HEK293T (cell line): ENCODE data around the gene SELENOM.
"Not testable (repeated sequence)": the region's sequence is repeated elsewhere in the genome, so short reads cannot be mapped to it uniquely, and the experiment has no call there.

Source experiments
- CTCF ChIA-PET: fragments of 350-600 bp; formaldehyde crosslinking; extraction: SDS; loops from one replicate; lab custom pipeline; 2021; ENCODE audit warnings: antibody characterized with exemption, inconsistent platforms; lab: Yijun Ruan, JAX
- POLR2A ChIA-PET: fragments of 350-600 bp; formaldehyde crosslinking; extraction: SDS; loops from one replicate; lab custom pipeline; 2020; ENCODE audit warnings: antibody characterized with exemption, inconsistent platforms; lab: Yijun Ruan, JAX
- DNase-seq: peaks from one replicate; pipeline ENCODE4 v3.0.0; 2012; ENCODE audit warnings: mixed read lengths; ENCODE audit errors: extremely low spot score
- ARNT ChIP-seq: fragments of 450-650 bp; IDR thresholded peaks from 2 replicates; pipeline ENCODE4 v1.6.1; 2017; ENCODE audit warnings: mild to moderate bottlenecking
- BHLHE40 ChIP-seq: fragments of 450-650 bp; IDR thresholded peaks from 2 replicates; pipeline ENCODE4 v1.6.1; 2016; ENCODE audit warnings: mild to moderate bottlenecking, moderate library complexity, borderline replicate concordance
- CTBP1 ChIP-seq: fragments of 450-650 bp; IDR thresholded peaks from 2 replicates; pipeline ENCODE4 v1.6.1; 2016; ENCODE audit warnings: borderline replicate concordance
- ELF4 ChIP-seq: fragments of 450-650 bp; IDR thresholded peaks from 2 replicates; pipeline ENCODE4 v1.6.1; 2017; ENCODE audit warnings: antibody characterized with exemption
- FOXA1 ChIP-seq: fragments of 450-650 bp; IDR thresholded peaks from 2 replicates; pipeline ENCODE4 v1.6.1; 2016; ENCODE audit warnings: mild to moderate bottlenecking
- FOXK2 ChIP-seq: fragments of 450-650 bp; IDR thresholded peaks from 2 replicates; pipeline ENCODE4 v1.6.1; 2016; ENCODE audit warnings: mild to moderate bottlenecking
- FOXM1 ChIP-seq: fragments of 450-650 bp; IDR thresholded peaks from 2 replicates; pipeline ENCODE4 v1.6.1; 2017; ENCODE audit warnings: mild to moderate bottlenecking, borderline replicate concordance
- HDGF ChIP-seq: fragments of 450-650 bp; IDR thresholded peaks from 2 replicates; pipeline ENCODE4 v1.6.1; 2017; ENCODE audit warnings: antibody characterized with exemption, borderline replicate concordance
- L3MBTL2 ChIP-seq: fragments of 450-650 bp; conservative IDR thresholded peaks from 2 replicates; pipeline ENCODE4 v1.6.1; 2016; ENCODE audit warnings: mild to moderate bottlenecking
- LEF1 ChIP-seq: fragments of 450-650 bp; IDR thresholded peaks from 2 replicates; pipeline ENCODE4 v1.6.1; 2017; ENCODE audit warnings: mild to moderate bottlenecking, borderline replicate concordance
- NFRKB ChIP-seq: fragments of 450-650 bp; IDR thresholded peaks from 2 replicates; pipeline ENCODE4 v1.6.1; 2016; ENCODE audit warnings: mild to moderate bottlenecking, moderate library complexity
- SP1 ChIP-seq: fragments of 450-650 bp; IDR thresholded peaks from 2 replicates; pipeline ENCODE4 v1.6.1; 2017
- SUZ12 ChIP-seq: fragments of 450-650 bp; IDR thresholded peaks from 2 replicates; pipeline ENCODE4 v1.6.1; 2016; ENCODE audit warnings: mild to moderate bottlenecking
- TARDBP ChIP-seq: fragments of 450-650 bp; IDR thresholded peaks from 2 replicates; pipeline ENCODE4 v1.6.1; 2016
- ZNF384 ChIP-seq: fragments of 450-650 bp; IDR thresholded peaks from 2 replicates; pipeline ENCODE4 v1.6.1; 2016
- TF ChIP-seq, protein P1 (sequence below): fragments of 450-650 bp; IDR thresholded peaks from 2 replicates; pipeline ENCODE4 v1.6.1; 2016

Gene SELENOM

DNA sequence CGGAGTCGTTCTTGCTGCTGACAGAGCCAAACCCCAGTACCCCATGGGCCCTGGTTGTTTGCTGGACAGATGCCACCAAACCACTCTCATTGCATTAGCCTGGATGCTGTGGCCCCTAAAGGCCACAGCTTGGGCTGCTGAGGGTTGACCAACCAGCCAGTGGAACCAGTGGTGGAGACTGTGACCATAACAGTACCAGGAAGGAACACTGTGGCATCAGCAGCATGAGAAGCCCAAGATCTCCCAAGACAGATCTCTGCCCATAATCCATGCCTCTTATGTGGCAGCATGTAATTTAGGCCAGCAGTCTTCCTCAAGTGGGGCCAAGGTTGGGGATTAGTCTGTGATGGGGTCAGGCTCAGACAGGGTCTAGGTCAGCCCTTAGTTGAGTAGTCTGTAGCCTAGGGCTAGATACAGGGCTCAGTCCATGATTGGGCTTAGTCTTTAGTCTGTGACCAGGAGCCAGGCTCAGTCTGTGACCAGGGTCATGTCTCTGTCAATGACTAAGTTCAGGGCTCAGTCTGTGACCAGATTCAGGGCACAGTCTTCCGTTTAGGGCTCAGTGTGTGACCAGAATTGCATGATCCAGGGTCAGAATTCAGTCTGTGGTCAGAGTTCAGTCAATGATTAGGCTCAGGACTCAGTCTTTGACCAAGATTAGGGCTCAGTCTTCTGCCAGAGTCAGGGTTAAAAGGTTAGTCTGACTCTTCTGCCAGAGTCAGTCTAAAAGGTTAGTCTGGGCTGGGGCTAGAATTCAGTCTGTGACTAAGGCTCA, 10.9 kb upstream of the SELENOM start:
- DNase-seq = no peak
- ChIA-PET CTCF (no interaction called here), POLR2A (no interaction called here)
- TF ChIP-seq SP1 (no peak), ZNF384 (no peak), NFRKB (no peak), TARDBP (no peak), HDGF (no peak), ARNT (no peak), FOXA1 (no peak), CTBP1 (no peak), FOXK2 (no peak), FOXM1 (no peak), BHLHE40 (no peak), L3MBTL2 (no peak), LEF1 (no peak)

DNA sequence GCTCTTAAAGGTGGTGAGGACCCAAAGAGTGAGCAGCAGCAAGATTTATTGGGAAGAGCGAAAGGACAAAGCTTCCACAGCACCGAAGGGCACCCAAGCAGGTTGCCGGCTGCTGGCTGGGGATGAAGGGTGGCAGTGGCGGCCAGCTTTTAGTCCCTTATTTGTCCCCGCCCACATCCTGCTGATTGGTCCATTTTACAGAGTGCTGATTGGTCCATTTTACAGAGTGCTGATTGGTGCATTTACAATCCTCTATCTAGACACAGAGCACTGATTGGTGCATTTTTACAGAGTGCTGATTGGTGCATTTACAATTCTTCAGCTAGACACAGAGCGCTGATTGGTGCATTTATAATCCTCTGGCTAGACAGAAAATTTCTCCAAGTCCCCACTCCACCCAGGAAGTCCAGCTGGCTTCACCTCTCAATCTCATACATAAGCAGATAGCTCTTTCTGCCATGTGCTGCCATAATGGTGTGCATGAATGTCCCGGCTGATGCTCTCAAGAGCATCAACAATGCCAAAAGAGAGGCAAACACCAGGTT, 5.3 kb upstream of the SELENOM start:
- CTCF ChIA-PET, DNase-seq: not testable (repeated sequence)

DNA sequence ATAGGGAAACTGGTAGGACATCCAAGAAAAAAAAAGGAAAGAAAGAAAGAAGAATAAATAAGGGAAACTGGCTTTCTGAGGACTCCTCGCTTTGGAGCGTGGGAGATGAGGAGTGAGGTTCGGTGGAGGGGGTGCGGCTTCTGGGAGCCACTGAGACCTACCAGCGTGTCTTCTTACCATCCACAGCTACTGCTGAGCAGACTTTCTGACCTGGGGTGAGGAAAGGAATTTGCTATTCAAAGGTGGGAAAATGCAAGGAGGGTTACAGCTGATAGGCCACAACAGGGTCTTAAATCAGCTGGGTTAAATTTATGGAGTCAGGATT, 488 bp upstream of the SELENOM start:
- DNase-seq = no peak
- TF ChIP-seq SUZ12 (no peak), HDGF (no peak), L3MBTL2 (no peak), FOXM1 (no peak), CTBP1 (no peak), FOXK2 (no peak), ELF4 (no peak), TARDBP (no peak), NFRKB (no peak), ARNT (no peak), LEF1 (no peak), ZNF384 (no peak; the same call in 1 of the 2 replicates), FOXA1 (no peak), SP1 (no peak), BHLHE40 (no peak)
- TF ChIP-seq, protein P1, sequence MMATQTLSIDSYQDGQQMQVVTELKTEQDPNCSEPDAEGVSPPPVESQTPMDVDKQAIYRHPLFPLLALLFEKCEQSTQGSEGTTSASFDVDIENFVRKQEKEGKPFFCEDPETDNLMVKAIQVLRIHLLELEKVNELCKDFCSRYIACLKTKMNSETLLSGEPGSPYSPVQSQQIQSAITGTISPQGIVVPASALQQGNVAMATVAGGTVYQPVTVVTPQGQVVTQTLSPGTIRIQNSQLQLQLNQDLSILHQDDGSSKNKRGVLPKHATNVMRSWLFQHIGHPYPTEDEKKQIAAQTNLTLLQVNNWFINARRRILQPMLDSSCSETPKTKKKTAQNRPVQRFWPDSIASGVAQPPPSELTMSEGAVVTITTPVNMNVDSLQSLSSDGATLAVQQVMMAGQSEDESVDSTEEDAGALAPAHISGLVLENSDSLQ = no peak
- ChIA-PET CTCF (interaction anchor here (0.6 to 1.8 kb wide), 16 partner anchors 9 to 184 kb away, joined by 3 to 18 read pairs (median 4); partner anchors contain the start of genes INPP5J, RNF185 and SMTN), POLR2A (interaction anchor here (0.6 to 2.1 kb wide), 10 partner anchors 9 to 182 kb away, joined by 3 to 14 read pairs (median 4); partner anchors contain the start of genes INPP5J, MORC2, RNF185 and TUG1)

More for the DNA sequence above, 5.3 kb upstream of the SELENOM start:
- POLR2A ChIA-PET = interaction anchor here (0.6 kb wide), 1 partner anchor 495 kb away, joined by 3 read pairs; no protein-coding TSS in a partner anchor

DNA sequence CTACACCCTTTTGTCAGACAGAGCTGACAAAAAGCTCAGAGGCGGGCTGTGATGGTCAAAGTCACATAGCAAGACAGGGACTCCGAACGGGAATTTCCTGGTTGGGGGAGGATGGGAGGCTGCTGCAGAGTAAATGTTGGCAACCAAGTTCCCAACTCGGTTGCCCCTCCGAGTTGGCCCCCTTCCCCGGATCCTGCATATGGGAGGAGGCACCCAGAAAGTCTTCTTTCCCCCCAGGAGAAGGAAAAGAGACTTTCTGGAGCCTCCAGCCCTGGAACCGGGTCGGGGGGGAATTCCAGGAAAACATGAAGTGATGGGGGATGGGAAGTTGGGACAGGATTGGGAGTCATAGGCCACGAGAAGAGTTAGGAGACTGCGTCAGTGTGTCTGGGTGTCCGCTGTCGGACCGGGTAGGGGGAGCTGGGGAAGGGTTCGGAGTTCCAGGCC, 614 bp downstream of the SELENOM start:
- ChIA-PET POLR2A (interaction anchor here (1.1 to 2.1 kb wide), 3 partner anchors 11 to 138 kb away, joined by 7 to 14 read pairs (median 7); partner anchors contain the start of genes MORC2, RNF185 and TUG1), CTCF (interaction anchor here (0.7 to 1.5 kb wide), 4 partner anchors 11 to 53 kb away, joined by 3 to 8 read pairs (median 6); partner anchors contain the start of gene RNF185)
- no peak for TF ChIP-seq TARDBP
- TF ChIP-seq ELF4 = no peak
- no peak for TF ChIP-seq SUZ12
- TF ChIP-seq, protein P1 = no peak
- TF ChIP-seq FOXM1 = no peak
- TF ChIP-seq FOXA1 = no peak
- TF ChIP-seq BHLHE40 = no peak
- TF ChIP-seq LEF1 = no peak
- no peak for TF ChIP-seq FOXK2
- DNase-seq = peak; percentile 28

DNA sequence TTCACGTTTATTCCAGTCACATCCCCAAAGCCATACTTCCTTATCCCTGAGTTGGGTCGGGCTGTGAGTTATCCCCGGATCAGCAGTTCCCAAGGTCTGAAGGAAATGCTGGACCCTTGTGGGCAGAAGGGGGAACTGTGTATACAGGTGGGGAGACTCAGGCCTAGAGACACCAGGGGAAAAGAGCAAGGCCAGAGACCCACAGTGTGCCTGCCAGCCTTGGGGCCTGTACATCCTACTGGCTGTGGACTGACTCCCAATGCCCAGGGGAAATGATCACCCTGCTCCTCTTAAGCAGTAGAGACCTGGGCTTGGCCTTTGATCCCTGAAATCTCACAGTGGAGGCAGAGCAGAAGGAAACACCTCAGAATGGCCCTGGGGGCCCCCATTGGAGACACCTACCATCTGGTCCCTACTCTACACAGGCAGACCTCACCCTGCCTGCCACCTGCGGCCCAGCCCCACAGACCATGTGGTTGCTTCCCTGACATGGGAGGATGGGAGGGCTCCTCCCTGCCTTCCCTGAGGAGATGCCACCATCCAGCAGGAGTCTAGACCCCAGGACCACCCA, 1.3 kb downstream of the SELENOM start:
- POLR2A ChIA-PET = no interaction called here

More for the DNA sequence above, 1.3 kb downstream of the SELENOM start:
- TF ChIP-seq HDGF = no peak
- TF ChIP-seq FOXK2 = no peak
- no peak for TF ChIP-seq ELF4
- no peak for TF ChIP-seq L3MBTL2
- TF ChIP-seq BHLHE40 = no peak
- TF ChIP-seq SUZ12 = no peak
- TF ChIP-seq FOXM1 = no peak
- TF ChIP-seq, protein P1 = no peak
- no peak for TF ChIP-seq NFRKB
- no peak for TF ChIP-seq CTBP1
- TF ChIP-seq ARNT = no peak
- TF ChIP-seq ZNF384 = no peak
- TF ChIP-seq SP1 = no peak
- TF ChIP-seq TARDBP = no peak
- TF ChIP-seq LEF1 = no peak
- TF ChIP-seq FOXA1 = no peak
- no peak for DNase-seq
- CTCF ChIA-PET = no interaction called here
